ENCODE data around the gene YIPF3. TPM values are rescaled to one million over a fixed set of nuclear protein-coding genes. Genes with fewer than 3 reads are reported as not detected.

YIPF3 gene
- total and polyA plus RNA-seq, 9 of the 15 experiments (the other 6 are each of a cell fraction or from before 2014, with no cell fraction given), result 27.5 to 75.3 (median 57.6) TPM

- FAIRE-seq (no peak), ATAC-seq (no peak), DNase-seq (ENCODE audit: extremely low read depth in 1 of 4, low spot score in 3 of 4) (no peak)
- Histone ChIP-seq H3K27ac (ENCODE audit: extremely low read depth, low read depth, low read length) (no peak overlapping the region), H4K20me1 (replicated peaks; ENCODE audit: control insufficient read depth, insufficient read depth, low read length) (no peaks in the 10 kb centered on the region), H3K4me3 (no peak overlapping the region), H3K9me3 (replicated peaks; ENCODE audit: control insufficient read depth, insufficient read depth, low read depth, low read length) (no peaks in the 10 kb centered on the region), H3K79me2 (ENCODE audit: control insufficient read depth, insufficient read depth, low read length) (0 out of 3 replicates have a peak, but pooled peaks cover 2% of the 10 kb centered on the region), H3K36me3 (ENCODE audit: control insufficient read depth, insufficient read depth, low read length) (peaks cover 94% of the 10 kb centered on the region), H3K4me1 (replicated peaks in 1 of 2; ENCODE audit: control insufficient read depth in 2 of 2, insufficient read depth in 2 of 2, low read length in 2 of 2) (no peaks in the 10 kb centered on the region), H3K4me2 (ENCODE audit: insufficient read depth, low read length) (no peak overlapping the region), H3K9ac (ENCODE audit: insufficient read depth in 1 of 2, low read depth in 2 of 2, low read length in 2 of 2) (no peak overlapping the region), H2AFZ (ENCODE audit: low read depth, low read length) (no peak overlapping the region), H3K9me1 (ENCODE audit: control insufficient read depth, insufficient read depth, low read length) (no peaks in the 10 kb centered on the region), H3K27me3 (ENCODE audit: control insufficient read depth in 2 of 2, insufficient read depth in 2 of 2, low read length in 2 of 2) (no peaks in the 10 kb centered on the region)
- intact Hi-C loops (cut with micrococcal nuclease) (no loop called here), in situ Hi-C loops (cut with MboI) (no loop called here)
- POLR2A ChIA-PET, result interaction anchor here (1.1 to 3.9 kb wide), 4 partner anchors 12 to 86 kb away, joined by 3 to 14 read pairs (median 5); partner anchors contain the start of gene LRRC73
- WGBS (ENCODE audit: insufficient coverage, low coverage, missing lambda C conversion rate), result 91% methylated on average over 4 of the region's 4 CpGs
- CTCF ChIA-PET (ENCODE audit: low intra/inter-chr PET ratio), result no interaction called here
- TF ChIP-seq ZBTB17 (CRISPR knock-in tag; IDR thresholded peaks at IDR 0.05) (no peak), FOXP4 (CRISPR knock-in tag; IDR thresholded peaks at IDR 0.05; ENCODE audit: borderline replicate concordance) (no peak), ADNP (tag; IDR thresholded peaks at IDR 0.05) (no peak), NCOA2 (IDR thresholded peaks at IDR 0.05; ENCODE audit: partially characterized antibody in 2 of 2) (no peak), ZNF586 (CRISPR knock-in tag; conservative IDR thresholded peaks at IDR 0.05) (no peak), HNRNPLL (IDR thresholded peaks at IDR 0.05; ENCODE audit: low read depth, low read length, poor library complexity, severe bottlenecking) (no peak), KDM2B (CRISPR knock-in tag; IDR thresholded peaks at IDR 0.05) (no peak), ZNF830 (CRISPR knock-in tag; IDR thresholded peaks at IDR 0.05) (no peak), NCOA1 (IDR thresholded peaks at IDR 0.05; ENCODE audit: low read depth) (no peak), CLOCK (CRISPR knock-in tag; IDR thresholded peaks at IDR 0.05; ENCODE audit: borderline replicate concordance) (no peak), ARID2 (IDR thresholded peaks at IDR 0.05) (no peak)
- TF ChIP-seq, protein P1, sequence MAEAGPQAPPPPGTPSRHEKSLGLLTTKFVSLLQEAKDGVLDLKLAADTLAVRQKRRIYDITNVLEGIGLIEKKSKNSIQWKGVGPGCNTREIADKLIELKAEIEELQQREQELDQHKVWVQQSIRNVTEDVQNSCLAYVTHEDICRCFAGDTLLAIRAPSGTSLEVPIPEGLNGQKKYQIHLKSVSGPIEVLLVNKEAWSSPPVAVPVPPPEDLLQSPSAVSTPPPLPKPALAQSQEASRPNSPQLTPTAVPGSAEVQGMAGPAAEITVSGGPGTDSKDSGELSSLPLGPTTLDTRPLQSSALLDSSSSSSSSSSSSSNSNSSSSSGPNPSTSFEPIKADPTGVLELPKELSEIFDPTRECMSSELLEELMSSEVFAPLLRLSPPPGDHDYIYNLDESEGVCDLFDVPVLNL (CRISPR knock-in tag; IDR thresholded peaks at IDR 0.05; ENCODE audit: low read depth), result no peak
- TF ChIP-seq, protein P2, sequence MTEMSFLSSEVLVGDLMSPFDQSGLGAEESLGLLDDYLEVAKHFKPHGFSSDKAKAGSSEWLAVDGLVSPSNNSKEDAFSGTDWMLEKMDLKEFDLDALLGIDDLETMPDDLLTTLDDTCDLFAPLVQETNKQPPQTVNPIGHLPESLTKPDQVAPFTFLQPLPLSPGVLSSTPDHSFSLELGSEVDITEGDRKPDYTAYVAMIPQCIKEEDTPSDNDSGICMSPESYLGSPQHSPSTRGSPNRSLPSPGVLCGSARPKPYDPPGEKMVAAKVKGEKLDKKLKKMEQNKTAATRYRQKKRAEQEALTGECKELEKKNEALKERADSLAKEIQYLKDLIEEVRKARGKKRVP (CRISPR knock-in tag; IDR thresholded peaks at IDR 0.05), result no peak
- no TSS peak for BruUV-seq (replicated peaks)
Observed at GRCh38 chr6:43544461-43544860, 27.7 kb upstream of the YIPF3 start.
